Eye (tissue), 1 donor: Measurements from ENCODE around the gene TTBK2.
"Not testable (repeated sequence)": the region's sequence is repeated elsewhere in the genome, so short reads cannot be mapped to it uniquely, and the experiment has no call there.

Experiments
- DNase-seq: peaks from one replicate; pipeline ENCODE4 v3.0.0-alpha.2; 2015

TTBK2 gene

DNA sequence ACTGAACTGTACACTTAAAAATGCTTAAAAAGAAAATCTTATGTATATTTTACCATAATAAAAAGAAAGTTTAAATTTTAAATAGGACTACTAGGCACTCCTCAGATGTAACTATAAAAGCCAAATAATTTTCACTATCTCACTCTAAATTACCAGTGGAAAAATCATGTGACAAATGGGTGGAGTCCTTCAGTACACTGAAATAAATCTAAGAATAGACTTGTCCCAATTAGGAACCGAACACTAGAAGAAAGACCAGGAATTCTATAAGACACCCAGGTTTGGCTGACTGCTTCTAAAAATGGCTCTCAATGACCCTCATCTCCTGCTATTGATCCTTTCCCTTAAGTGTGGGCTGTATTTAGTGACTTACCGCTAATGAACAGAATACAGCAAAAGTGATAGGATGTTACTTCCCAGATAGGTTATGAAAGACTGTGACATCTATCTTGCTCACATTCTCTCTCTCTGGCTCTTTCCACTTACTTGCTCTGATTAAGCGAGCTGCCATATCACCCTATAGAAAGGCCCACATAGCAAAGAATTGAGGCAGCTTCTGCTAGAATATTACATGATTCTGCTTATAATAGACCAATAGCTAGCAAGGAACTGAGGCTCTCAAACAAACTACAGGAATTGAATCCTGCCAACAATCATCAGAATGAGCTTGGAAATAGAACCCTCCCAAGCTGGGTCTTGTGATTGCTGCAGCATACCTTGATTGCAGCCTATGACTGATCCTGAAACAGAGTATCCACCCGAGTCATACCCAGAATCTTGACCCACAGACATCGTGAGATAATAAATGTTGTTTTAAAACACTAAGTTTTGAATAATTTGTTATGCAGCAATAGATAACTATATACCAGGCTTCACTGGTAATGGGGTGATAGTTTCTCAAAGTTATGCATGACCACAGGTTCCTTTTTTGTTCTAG, 16.9 kb downstream of the TTBK2 start:
- DNase-seq: no peak

DNA sequence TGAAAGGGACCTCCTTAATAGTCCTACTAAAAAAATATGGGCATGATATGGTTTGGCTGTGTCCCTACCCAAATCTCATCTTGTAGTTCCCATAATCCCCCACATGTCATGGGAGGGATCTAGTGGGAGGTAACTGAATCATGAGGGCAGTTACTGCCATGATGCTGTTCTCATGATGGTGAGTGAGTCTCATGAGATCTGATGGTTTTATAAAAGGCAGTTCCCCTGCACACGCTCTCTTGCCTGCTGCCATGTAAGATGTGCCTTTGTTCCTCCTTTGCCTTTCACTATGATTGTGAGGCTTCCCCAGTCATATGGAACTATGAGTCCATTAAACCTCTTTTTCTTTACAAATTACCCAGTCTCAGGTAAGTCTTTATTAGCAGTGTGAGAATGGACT, 26.7 kb downstream of the TTBK2 start:
- not testable (repeated sequence) for DNase-seq

DNA sequence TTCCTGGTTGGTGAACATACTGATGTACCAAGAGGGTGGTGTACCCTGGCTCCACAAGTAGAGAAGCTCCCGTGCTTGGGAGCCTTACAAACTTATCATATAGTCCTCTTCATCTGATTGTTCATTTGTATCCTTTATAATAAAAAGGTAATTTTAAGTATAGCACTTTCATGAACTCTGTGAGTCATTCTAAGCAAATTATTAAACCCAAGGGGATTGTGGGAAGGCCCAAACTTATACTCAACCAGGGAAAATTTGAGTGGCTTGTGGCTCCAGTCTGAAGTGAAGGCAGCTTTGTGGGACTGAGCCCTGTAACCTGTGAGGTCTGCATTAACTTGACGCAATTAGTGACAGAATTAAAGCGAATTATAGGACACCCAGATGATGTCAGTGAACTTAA, 29.0 kb downstream of the TTBK2 start:
- DNase-seq: no peak

DNA sequence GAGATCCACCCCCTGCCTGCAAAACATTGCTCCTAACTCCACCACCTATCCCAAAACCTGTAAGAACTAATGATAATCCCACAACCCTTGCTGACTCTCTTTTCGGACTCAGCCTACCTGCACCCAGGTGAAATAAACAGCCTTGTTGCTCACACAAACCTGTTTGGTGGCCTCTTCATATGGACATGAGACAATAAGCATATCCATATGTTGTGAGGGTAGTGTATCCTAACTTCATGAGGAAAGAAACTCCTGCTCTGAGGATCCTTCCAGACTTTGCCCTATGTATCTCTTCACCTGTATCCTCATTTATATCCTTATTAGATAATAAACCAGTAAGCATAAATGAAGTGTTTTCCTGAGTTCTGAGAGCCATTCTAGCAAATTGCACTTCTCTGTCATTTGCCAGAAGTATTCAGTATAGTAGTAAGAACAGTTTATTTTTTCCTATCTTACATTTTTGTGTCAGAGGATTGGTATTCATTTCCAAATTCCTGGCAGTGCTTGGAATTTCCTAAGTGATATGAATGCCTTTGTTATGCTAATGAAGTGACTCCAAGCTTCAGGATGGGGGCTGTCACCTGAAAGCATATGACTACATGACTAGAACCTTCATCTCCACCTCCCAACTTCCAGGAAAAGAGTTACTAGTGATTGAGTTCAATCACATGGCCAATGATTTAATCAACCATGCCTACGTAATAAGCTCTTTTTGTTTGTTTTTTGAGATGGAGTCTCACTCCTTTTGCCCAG, 30.2 kb downstream of the TTBK2 start:
- peak; percentile 11 for DNase-seq

DNA sequence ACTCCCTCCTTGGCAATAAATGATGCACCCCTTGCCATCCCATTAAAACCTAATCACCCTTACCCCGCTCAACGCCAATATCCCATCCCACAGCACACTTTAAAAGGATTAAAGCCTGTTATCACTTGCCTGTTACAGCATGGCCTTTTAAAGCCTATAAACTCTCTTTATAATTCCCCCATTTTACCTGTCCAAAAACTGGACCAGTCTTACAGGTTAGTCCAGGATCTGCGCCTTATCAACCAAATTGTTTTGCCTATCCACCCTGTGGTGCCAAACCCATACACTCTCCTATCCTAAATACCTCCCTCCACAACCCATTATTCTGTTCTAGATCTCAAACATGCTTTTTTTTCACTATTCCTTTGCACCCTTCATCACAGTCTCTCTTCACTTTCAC, 33.2 kb downstream of the TTBK2 start:
- not testable (repeated sequence) for DNase-seq

DNA sequence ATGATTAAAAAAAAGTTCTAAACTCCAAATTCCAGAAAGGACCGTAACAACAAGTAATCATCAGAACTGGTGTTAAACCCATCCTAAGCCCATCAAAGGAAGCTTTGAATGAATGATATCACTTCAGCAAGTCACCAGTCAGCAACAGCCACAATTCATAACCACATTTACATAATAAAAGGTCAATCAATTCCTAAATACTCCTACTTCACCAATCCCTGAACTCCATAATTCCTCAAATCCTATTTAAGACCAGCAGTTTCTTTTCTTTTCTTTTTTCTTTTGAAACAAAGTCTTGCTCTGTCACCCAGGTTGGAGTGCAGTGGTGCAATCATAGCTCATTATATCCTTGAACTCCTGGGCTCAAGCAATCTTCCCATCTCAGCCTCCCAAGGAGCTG, 40.5 kb downstream of the TTBK2 start:
- no peak for DNase-seq

DNA sequence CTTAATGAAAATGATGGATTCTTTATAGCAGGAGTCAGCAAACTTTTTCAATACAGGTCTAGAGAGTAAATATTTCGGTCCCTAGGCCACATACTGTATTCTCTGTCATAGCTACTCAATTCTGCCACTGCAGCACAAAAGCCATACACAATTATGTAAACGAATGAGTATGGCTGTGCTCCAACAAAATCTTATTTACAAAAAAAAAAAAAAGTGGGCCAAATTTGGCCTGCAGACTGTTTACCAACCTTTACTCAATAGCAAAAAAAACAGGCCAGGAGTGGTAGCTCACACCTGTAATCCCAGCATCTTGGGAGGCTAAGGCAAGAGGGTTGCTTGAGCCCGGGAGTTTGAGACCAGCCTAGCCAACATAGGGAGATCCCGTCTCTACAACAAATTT, 41.1 kb downstream of the TTBK2 start:
- no peak for DNase-seq

DNA sequence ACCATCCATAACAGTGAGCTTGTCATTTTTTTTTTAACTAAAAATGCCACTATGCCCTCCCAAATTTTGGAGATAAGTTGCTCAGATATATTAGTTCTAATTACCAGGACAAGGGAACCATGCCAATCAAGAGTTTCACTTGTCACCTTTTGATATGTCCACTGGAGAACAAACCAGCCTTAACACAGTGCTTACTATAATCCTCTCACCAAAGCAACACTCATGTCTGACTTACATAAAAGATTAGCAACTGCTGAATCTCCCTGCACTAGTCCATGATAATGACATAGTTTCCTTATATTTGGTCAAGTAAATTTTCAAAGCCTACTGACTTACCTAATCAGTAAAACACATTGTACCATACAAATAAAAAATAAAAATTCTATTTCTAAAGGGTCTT, 44.4 kb downstream of the TTBK2 start:
- no peak for DNase-seq

DNA sequence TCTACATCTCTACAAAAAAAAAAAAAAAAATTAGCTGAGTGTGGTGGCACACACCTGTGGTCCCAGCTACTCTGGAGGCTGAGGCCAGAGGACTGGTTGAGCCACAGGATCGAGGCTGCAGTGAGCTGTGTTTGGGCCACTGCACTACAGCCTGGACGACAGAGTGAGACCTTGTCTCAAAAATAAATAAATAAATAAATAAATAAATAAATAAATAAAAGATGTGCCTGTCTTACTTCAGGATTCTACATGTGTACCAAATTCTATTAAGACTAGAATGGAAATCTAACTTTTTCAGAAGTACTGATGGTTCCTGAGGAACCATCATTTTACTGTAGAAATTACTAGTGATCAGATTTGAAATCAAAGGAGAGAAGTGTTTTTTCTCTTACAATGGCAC, 51.9 kb downstream of the TTBK2 start:
- no peak for DNase-seq

DNA sequence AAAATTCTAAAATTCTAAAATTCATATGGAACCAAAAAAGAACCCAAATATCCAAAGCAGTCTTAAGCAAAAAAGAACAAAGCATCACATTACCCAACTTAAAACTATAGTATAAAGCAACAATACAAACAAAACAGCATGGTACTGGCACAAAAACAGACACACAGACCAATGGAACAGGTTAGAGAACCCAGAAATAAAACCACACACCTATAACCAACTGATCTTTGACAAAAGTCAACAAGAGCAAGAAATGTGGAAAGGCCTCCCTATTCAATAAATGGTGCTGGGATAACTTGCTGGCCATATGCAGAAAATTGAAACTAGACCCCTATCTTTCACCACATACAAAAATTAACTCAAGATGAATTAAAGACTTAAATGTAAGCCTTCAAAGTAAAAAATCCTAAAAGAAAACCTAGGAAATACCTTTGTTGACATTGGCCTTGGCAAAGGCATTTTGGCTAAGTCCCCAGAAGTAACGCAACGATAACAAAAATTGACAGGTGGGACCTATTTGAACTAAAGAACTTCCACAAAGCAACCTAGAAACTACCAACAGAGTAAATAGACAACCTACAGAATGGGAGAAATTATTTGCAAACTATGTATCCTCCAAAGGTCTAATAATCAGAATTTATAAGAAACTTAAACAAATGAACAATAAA, 56.9 kb downstream of the TTBK2 start:
- DNase-seq: no peak

DNA sequence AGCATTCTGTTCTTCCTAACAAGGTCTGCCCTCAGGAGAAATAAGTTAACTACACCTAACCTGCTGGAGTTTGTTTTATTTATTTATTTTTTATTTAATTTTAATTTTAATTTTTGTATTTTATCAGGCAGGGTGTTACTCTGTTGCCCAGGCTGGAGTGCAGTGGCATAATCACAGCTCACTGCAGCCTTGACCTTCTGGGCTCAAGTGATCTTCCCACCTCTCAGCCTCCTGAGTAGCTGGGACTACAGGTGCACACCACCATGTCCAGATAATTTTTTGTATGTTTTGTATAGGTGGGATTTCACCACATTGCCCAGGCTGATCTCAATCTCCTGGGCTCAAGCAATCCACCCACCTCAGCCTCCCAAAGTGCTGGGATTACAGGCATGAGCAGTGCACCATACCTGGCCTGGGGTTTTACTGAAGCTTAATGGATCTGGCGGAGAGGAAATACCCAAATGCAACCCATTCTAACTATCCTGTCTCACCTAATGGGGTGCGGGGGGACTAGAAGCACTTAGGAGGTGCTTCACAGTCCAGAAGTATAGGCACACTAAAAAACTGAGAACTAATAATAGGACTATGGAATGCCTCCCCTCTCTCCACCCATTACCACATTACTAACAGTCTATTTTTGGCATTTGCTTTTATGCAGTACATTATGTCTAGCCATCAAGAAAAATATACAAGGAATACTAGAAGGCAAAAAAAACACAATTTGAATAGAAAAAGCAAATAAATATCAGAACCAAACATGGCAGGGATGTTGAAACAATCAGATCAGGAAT, 61.4 kb downstream of the TTBK2 start:
- no peak for DNase-seq

DNA sequence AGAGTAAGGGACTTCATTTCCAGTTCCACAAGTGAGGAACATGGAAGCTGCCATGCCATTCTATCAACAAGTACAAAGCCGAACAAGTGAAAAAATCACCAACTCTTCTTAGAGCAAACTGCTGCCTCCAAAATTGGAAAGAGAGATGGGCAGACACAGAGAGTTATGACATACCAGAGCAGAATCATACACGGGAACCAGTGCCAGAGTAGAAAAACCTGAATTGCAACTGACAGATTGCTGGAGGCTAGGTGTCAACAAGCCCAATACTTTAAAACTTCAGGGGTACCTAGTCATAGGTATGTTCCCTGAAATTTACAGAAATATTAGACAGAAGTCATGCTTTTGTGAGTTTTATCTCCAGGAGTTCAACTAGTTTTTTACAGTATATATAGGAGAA, 62.0 kb downstream of the TTBK2 start:
- peak; percentile 41 for DNase-seq

DNA sequence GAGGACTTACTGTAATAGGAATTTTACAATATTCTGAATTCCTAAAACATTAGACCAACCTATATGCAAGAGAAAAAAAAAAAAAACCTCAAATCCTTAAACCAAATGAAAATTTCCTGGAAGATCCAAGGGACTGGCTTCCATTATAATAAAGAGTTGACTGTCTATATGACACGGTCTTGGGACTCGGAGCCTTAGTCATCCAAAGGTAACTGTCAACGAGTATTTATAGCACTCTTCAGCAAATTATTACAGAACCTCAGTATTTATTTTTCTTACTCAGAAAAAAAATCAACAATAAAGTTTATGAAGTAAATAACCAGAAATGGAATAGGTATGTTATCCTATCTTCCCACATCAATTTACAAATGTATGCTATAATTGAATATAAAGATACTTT, 66.0 kb downstream of the TTBK2 start:
- DNase-seq: no peak

DNA sequence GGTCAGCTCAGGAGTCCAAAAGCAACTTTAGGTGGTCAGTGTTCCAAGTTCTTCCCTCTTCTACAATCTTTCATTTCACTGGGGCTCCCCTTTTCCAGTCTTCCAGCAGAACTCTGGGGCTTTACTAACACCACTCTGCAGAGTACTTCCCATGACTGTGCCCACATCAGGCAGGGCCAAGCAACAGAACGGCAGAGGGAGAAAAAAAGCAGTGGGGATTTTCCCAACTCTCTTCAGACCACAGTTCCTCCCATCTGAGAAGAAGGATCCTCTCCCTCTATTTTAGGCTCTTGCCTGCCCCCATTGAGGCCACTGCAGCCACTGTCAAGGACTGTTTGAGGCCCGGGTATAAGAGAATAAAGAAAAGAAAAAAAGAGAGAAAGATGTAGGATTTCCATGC, 70.7 kb downstream of the TTBK2 start:
- no peak for DNase-seq

DNA sequence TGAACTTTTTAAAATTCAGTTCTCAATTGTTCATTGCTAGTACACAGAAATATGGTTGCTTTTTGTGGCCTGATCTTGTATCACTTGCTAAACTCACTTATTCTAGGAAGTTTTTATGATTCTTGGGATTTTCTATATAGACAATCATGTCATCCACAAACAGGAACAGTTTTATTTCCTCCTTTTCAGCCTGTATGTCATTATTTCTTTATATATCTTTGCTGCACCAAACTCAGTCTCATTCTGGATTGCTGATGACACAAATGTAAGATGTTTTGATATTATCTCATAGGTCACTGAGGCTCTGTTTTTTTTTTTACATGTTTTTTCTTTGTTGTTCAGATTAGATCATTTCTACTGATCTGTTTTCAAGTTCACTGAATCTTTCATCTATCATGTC, 71.7 kb downstream of the TTBK2 start:
- DNase-seq: no peak

DNA sequence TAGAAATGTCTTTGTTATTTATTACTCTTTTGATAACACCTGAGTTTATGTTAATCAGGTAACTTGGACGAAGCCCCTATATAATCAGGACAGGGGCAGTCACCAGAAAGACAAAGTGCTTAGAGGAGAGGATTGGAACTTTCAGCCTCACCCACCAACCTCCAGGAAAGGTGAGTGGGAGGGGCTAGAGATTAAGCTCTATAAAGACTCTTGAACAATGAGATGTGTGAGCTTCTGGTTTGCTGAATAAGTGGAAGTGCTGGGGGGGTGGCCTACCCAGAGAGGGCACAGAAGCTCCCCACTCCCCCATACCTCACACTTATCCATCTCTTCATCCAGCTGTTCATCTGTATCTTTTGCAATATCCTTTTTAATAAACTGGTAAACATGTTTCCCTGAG, 73.9 kb downstream of the TTBK2 start:
- no peak for DNase-seq

DNA sequence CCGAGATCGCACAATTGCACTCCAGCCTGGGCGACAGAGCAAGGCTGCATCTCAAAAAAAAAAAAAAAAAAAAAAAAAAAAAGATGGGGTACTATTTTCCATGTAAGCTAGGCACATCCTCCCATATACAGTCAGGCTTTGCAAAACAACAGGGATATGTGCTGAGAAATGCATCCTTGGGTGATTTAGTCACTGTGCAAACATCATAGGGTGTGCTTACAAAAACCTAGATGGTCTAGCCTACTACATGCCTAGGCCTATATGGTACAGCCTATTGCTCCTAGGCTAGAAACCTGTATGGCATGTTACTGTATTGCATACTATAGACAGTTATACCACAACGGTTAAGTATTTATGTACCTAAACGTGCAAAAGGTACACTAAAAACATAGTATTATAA, 75.0 kb downstream of the TTBK2 start:
- DNase-seq: no peak

DNA sequence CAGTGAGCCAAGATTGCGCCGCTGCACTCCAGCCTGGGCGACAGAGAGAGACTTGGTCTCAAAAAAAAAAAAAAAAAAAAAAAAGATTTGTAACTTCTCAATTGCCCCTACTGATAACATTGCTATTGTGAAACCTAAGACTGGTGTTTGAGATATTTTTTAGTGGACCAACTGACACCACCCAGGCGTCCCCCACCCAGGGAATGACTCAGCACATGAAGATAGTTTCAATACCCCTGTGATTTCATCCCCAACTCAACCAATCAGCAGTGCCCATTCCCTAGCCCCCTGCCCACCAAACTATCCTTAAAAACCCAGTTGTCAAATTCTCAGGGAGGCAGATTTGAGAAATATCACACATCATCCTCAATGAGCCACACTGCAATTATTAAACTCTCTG, 76.9 kb downstream of the TTBK2 start:
- DNase-seq: no peak

DNA sequence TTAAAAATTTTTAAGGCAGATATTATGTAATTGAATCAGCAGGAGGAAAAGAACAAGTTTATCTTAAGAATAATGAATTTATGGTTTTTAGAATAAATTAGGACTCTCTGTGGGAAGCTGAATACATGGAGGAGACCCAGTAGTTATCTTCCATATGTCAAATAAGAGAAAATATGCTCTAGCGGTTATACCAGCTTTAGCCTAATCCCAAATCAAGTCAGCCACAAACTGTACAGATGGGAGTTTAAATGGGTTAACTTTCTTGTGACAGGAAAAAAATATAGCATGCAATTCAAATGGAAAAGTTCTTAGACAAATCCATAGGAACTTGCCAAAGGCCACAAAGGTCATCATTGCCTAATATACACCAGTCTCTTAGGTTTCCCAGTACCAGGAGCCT, 84.3 kb downstream of the TTBK2 start:
- no peak for DNase-seq

DNA sequence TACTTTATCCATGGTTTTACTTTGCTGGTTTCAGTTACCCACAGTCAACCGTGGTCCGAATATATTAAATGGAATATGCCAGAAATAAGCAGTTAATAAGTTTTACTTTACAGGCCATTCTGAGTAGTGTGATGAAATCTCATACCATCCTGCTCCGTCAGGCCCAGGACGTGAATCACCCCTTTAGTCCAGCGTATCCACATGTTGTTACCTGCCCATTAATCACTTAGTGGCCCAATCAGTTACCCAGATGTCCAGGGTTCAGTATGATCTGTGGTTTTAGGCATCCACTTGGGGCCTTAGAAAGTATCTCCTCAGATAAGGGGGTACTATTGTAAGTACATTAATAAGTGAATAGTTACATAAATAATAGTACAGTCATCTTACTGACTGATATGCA, 88.0 kb downstream of the TTBK2 start:
- no peak for DNase-seq

DNA sequence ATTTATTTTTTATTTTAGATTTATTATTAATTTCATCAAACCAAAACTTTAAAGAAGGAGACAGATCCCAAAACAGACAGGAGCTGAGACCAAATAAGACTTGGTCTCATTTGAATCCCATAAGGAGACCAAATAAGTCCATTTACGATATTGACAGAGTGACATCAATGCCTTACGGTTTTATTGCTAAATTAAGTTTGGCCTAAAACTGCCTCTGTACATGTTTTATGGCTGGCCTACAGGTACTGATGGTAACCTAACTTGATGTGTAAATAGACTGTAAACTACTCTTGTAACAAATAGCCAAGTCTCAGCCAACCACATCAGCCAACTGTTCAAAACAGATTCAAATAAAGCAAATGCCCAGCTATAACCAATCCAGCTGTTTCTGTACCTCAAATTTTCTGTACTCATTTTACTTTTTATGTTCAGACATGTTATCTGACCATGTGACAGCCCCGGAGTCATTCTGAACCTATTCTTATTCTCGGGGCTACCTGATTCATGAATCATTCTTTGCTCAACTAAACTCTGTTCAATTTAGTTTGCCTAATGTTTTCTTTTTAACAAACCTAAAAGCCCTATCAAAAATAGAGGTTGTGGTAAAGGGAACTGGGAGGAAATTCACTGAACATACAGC, 94.2 kb downstream of the TTBK2 start:
- DNase-seq: no peak

DNA sequence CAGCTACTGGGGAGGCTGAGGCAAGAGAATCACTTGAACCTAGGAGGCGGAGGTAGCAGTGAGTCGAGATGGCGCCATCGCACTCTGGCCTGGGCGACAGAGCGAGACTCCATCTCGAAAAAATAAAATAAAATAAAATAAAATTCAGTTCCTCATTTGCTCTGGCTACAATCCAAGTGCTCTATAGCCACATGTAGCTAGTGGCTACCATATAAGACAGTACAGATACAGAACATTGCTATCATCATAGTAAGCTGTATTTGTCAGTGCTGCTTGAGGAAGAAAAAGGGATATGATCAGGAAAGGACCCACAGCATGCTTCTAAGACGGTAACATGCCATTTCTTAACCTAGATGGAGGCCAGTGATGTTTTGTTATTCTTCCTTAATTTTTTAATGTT, 95.0 kb downstream of the TTBK2 start:
- DNase-seq: no peak
